Pancreas (tissue), 10 donors: Measurements from ENCODE around the gene MIOX. TPM values are rescaled to one million over a fixed set of nuclear protein-coding genes. Genes with fewer than 3 reads are reported as not detected.
A peak's percentile ranks its signal among the peaks of the same experiment; 100 is the strongest.
"Not testable (repeated sequence)": the region's sequence is repeated elsewhere in the genome, so short reads cannot be mapped to it uniquely, and the experiment has no call there.

ENCODE experiments used
- ATAC-seq, 4 donors: fragments of 200-7000 bp; cut with Tn5 transposase; one replicate each; pipeline versions ENCODE4 v1.8.0 to v1.9.1; 2020; ENCODE audit warnings: mild to moderate bottlenecking in 4 of 4, moderate library complexity in 4 of 4
- DNase-seq, 6 donors: peaks; one replicate each; pipeline ENCODE4 v3.0.0-alpha.2; 2020
- FAIRE-seq: peaks from 2 replicates; lab custom pipeline; 2012; peaks lifted over from hg19 to GRCh38; lab: Jason Lieb, UNC
- H3K27ac ChIP-seq, 4 donors: fragments of 200-600 bp; sonication (generic); 1 replicate in 3 of 4; 2 replicates in 1 of 4; pipeline versions ENCODE4 v1.5.0 to v1.8.0; 2020
- H3K27me3 ChIP-seq, 4 donors: fragments of 200-600 bp; one replicate each; pipeline ENCODE4 v1.8.0; 2021
- H3K36me3 ChIP-seq, 3 donors: fragments of 200-600 bp; sonication (generic) in 1 of 3; one replicate each; pipeline versions ENCODE4 v1.5.0 to v1.8.0; 2020 to 2021
- H3K4me1 ChIP-seq, 3 donors: fragments of 200-600 bp; one replicate each; pipeline ENCODE4 v1.8.0; 2021
- H3K4me3 ChIP-seq, 4 donors: fragments of 200-600 bp; sonication (generic) in 2 of 4; one replicate each; pipeline versions ENCODE4 v1.5.0 to v1.8.0; 2020 to 2021
- H3K9me3 ChIP-seq, 4 donors: fragments of 200-600 bp; one replicate each; pipeline ENCODE4 v1.8.0; 2021
- WGBS, 2 donors: extraction: QIAGEN DNeasy Blood & Tissue Kit; methylation state at CpG; one replicate each; pipeline ENCODE4 v1.1.7; 2013; 5-methylcytosine and 5-hydroxymethylcytosine counted together
- intact Hi-C, 3 donors: fragments of 100-400 bp; cut with DNase I; formaldehyde crosslinking; loops; one replicate each; pipeline versions ENCODE4 v1.11.1 to v1.14.2; 2022
- polyA plus RNA-seq, 2 donors: library from polyadenylated mRNA; stranded (reverse); fragments of 200-250 nt; gene quantifications; one replicate each; pipeline ENCODE4 v1.2.3, GENCODE V29; 2013
- total RNA-seq, 6 donors: library from RNA; stranded (reverse); fragmentation: NEBNext Ultra II Directional in 4 of 6; extraction: Animal tissue kit (Norgen Biotek cat#: 25700) in 4 of 6; gene quantifications; one replicate each; pipeline versions ENCODE4 v1.2.1 to v1.2.4, GENCODE V29; 2021 to 2023
- TF ChIP-seq, protein P1 (sequence below), 4 donors: fragments of 200-600 bp; sonication (generic) in 3 of 4; IDR thresholded peaks; one replicate each; pipeline versions ENCODE4 v1.5.0 to v1.8.0; 2021; ENCODE audit warnings: antibody characterized with exemption in 4 of 4
- donor health status: healthy with polysubstance abuse.
- donor health status: DM: no; HTN: no; CAD: no; lungs with moderate emphysema.
- donor health status: DM: no; HTN: no; CAD: no.
- donor health status: control.
- donor health status: control.
- donor health status: Bipolar disorder and iron deficiency.
- donor health status: DM: yes; HTN: yes; CAD: no.
- donor health status: DM: no; HTN: no; CAD: no.
- donor health status: DM: no; HTN: no; CAD: no.
- donor health status: DM: yes; HTN: yes; CAD: no.

MIOX gene
- total and polyA plus RNA-seq, 8 donors, result 0.40 to 2.9 (median 0.54) TPM; not detected in 3

- ATAC-seq (peak; percentile 46 to 71 (median 54)), FAIRE-seq (no peak), DNase-seq (peak; percentile 61 to 90 (median 82))
- H3K27me3 ChIP-seq, result peaks cover 0 to 9% (median 0%) of the 10 kb centered on the region in 4 donors
- intact Hi-C loops, result no loop called here
- peak overlapping the region; percentile 23 to 60 (median 47) for H3K4me3 ChIP-seq
- no peaks in the 10 kb centered on the region for H3K36me3 ChIP-seq
- peak overlapping the region; percentile 65 to 94 (median 84) for H3K27ac ChIP-seq
- TF ChIP-seq, protein P1, sequence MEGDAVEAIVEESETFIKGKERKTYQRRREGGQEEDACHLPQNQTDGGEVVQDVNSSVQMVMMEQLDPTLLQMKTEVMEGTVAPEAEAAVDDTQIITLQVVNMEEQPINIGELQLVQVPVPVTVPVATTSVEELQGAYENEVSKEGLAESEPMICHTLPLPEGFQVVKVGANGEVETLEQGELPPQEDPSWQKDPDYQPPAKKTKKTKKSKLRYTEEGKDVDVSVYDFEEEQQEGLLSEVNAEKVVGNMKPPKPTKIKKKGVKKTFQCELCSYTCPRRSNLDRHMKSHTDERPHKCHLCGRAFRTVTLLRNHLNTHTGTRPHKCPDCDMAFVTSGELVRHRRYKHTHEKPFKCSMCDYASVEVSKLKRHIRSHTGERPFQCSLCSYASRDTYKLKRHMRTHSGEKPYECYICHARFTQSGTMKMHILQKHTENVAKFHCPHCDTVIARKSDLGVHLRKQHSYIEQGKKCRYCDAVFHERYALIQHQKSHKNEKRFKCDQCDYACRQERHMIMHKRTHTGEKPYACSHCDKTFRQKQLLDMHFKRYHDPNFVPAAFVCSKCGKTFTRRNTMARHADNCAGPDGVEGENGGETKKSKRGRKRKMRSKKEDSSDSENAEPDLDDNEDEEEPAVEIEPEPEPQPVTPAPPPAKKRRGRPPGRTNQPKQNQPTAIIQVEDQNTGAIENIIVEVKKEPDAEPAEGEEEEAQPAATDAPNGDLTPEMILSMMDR (IDR thresholded peaks at IDR 0.05), result no peak
- 4 to 5% methylated on average over 46 to 53 of the region's 53 CpGs for WGBS, 2 donors
- H3K4me1 ChIP-seq, result peaks cover 0 to 20% (median 15%) of the 10 kb centered on the region in 3 donors
- no peaks in the 10 kb centered on the region for H3K9me3 ChIP-seq
Measured at GRCh38 chr22:50530877-50531545, 44.4 kb downstream of the MIOX start.

- no peak for FAIRE-seq
Measured at GRCh38 chr22:50531546-50531961, 44.9 kb downstream of the MIOX start.

GRCh38 chr22:50531962-50532674 is 45.5 kb downstream of the MIOX start:
- FAIRE-seq (no peak), ATAC-seq (peak; percentile 58 to 67 (median 64))

More at GRCh38 chr22:50531546-50531961, 44.9 kb downstream of the MIOX start:
- DNase-seq (peak in 3 of 6 donors; percentile 65 to 82 (median 82)), ATAC-seq (peak; percentile 32 to 52 (median 37))
- H3K27ac ChIP-seq, result peak overlapping the region; percentile 65 to 94 (median 84)
- 1 to 3% methylated on average over 20 to 44 of the region's 44 CpGs for WGBS, 2 donors
- H3K36me3 ChIP-seq, result no peaks in the 10 kb centered on the region
- peaks cover 0 to 20% (median 15%) of the 10 kb centered on the region in 3 donors for H3K4me1 ChIP-seq
- intact Hi-C loops, result no loop called here
- H3K27me3 ChIP-seq, result peaks cover 0 to 9% (median 0%) of the 10 kb centered on the region in 4 donors
- H3K4me3 ChIP-seq, result peak overlapping the region; percentile 23 to 60 (median 47)
- TF ChIP-seq, protein P1 (IDR thresholded peaks at IDR 0.05), result no peak
- no peaks in the 10 kb centered on the region for H3K9me3 ChIP-seq

DNA sequence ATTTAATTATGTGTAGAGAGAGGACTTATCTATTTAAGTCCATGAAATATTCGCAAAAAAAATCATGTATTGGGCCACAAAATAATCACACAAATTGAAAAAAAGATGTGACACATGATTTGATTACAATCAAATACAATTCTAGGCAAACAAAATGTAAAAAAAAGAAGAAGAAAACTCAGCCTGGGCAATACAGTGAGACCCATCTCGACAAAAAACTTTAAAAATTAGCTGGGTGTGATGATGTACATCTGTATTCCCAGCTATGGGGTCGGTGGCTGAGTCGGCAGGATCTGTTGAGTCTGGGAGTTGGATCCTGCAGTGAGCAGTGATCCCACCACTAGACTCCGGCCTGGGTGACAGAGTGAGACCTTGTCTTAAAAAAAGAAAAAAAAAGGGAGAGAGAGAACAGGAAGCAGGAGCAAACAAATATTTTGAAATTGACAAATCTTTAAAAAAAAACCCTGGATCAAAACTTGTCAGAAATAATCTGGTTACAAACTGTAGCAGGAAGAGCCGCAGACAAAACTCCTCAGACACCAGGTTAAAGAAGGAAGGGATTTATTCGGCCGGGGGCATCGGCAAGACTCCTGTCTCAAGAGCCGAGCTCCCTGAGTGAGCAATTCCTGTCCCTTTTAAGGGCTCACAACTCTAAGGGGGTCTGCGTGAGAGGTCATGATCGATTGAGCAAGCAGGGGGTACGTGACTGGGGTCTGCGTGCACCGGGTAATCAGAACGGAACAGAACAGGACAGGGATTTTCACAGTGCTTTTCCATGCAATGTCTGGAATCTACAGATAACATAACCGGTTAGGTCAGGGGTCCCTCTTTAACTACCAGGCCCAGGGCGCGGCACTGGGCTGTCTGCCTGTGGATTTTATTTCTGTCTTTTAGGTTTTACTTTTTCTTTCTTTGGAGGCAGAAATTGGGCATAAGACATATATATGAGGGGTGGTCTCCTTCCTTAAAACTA is 46.5 kb downstream of the MIOX start:
- Histone ChIP-seq H3K4me3 (peak overlapping the region in 1 of 4 donors; percentile 60), H3K27me3 (peaks cover 0 to 9% (median 0%) of the 10 kb centered on the region in 4 donors), H3K27ac (peak overlapping the region in 2 of 4 donors; percentile 94), H3K4me1 (peaks cover 0 to 20% (median 15%) of the 10 kb centered on the region in 3 donors), H3K36me3 (no peaks in the 10 kb centered on the region), H3K9me3 (no peaks in the 10 kb centered on the region)
- DNase-seq, result no peak
- 60 to 67% methylated on average over 19 of the region's 19 CpGs for WGBS, 2 donors
- TF ChIP-seq, protein P1 (IDR thresholded peaks at IDR 0.05), result no peak
- no peak for FAIRE-seq
- intact Hi-C loops, result no loop called here
- ATAC-seq, result no peak

More at GRCh38 chr22:50531962-50532674, 45.5 kb downstream of the MIOX start:
- H3K27ac ChIP-seq, result peak overlapping the region; percentile 65 to 94 (median 84)
- intact Hi-C loops, result no loop called here
- WGBS, 2 donors, result 2 to 3% methylated on average over 54 to 56 of the region's 56 CpGs
- TF ChIP-seq, protein P1 (IDR thresholded peaks at IDR 0.05), result no peak
- peak; percentile 67 to 90 (median 80) for DNase-seq
- H3K36me3 ChIP-seq, result no peaks in the 10 kb centered on the region
- peaks cover 0 to 9% (median 0%) of the 10 kb centered on the region in 4 donors for H3K27me3 ChIP-seq
- H3K4me3 ChIP-seq, result peak overlapping the region; percentile 23 to 60 (median 47)
- no peaks in the 10 kb centered on the region for H3K9me3 ChIP-seq
- H3K4me1 ChIP-seq, result peaks cover 0 to 20% (median 15%) of the 10 kb centered on the region in 3 donors

GRCh38 chr22:50533856-50534711 is 47.4 kb downstream of the MIOX start:
- Histone ChIP-seq H3K27ac (peak overlapping the region in 2 of 4 donors; percentile 22 to 94), H3K4me1 (peaks cover 3 to 28% (median 15%) of the 10 kb centered on the region in 3 donors)
- H3K4me3 ChIP-seq, H3K9me3 ChIP-seq, ATAC-seq, FAIRE-seq, intact Hi-C loops, H3K36me3 ChIP-seq, H3K27me3 ChIP-seq: not testable (repeated sequence)
- 56 to 71% methylated on average over 21 of the region's 21 CpGs for WGBS, 2 donors
- DNase-seq, result peak in 1 of 6 donors; percentile 54
